Measurements from ENCODE around the gene KRT34. TPM values are rescaled to one million over a fixed set of nuclear protein-coding genes. Genes with fewer than 3 reads are reported as not detected.
"Not testable (repeated sequence)": the region's sequence is repeated elsewhere in the genome, so short reads cannot be mapped to it uniquely, and the experiment has no call there.

Gene KRT34
- polyA plus RNA-seq (2013, experiment 1 of 2) = 0.43 TPM
- polyA plus RNA-seq (2013, experiment 2 of 2) = 0.42 TPM

DNA sequence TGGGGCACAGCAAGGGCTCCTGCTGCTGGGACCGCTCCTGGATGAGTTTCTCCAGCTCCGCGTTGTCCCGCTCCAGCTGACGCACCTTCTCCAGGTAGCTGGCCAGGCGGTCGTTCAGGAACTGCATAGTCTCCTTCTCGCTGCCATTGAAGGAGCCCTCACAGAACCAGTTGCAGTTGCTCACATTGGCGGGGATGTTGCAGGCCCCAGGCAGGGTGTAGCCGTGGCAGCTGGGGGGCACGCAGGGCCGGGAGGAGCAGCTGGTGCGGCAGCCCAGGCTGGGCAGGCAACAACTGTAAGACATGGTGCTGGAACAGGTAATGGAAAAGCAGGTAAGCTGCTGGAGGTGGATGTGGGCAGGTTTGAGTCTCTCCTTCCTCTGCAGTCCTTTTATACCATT lies at the start of gene KRT34:
KRT34 (minus strand) TSS at position 364 of the 400 bp plus-strand sequence; CDS start at position 304, 60 bp downstream.
- 96% methylated on average over 13 of the region's 13 CpGs for WGBS

DNA sequence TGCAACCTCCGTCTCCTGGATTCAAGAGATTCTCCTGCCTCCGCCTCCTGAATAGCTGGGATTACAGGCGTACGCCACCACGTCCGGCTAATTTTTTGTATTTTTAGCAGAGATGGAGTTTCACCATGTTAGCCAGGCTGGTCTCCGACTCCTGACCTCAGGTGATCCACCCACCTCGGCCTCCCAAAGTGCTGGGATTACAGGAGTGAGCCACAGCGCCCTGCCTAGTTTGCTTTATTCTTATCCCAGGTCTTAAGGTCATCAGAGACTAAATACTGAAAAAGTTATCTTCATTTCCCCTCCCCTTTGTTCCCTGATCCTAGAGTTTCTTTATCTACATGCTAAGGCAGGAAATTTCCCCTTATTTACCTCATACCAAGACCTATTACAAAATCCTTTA lies 48.3 kb upstream of the KRT34 start:
- H2BK120ac ChIP-seq (ENCODE audit: low read depth, low read length); DNase-seq; H4K91ac ChIP-seq (ENCODE audit: low read length); H3K27ac ChIP-seq (ENCODE audit: low read length, poor library complexity, severe bottlenecking); H2AK5ac ChIP-seq (ENCODE audit: low read length, severe bottlenecking); H2AFZ ChIP-seq (ENCODE audit: low read depth, low read length); H2BK5ac ChIP-seq (ENCODE audit: low read depth, low read length, poor library complexity, severe bottlenecking); H2BK12ac ChIP-seq (ENCODE audit: low read length in 2 of 2); H3K9me3 ChIP-seq (ENCODE audit: control insufficient read depth, low read length); H3K4ac ChIP-seq (ENCODE audit: low read depth in 1 of 2, low read length in 2 of 2); H2BK15ac ChIP-seq (ENCODE audit: low read depth, poor library complexity, severe bottlenecking); H3K79me1 ChIP-seq (replicated peaks; ENCODE audit: low read length, poor library complexity, severe bottlenecking); H3K9ac ChIP-seq (ENCODE audit: low read length); H3K4me1 ChIP-seq (ENCODE audit: control insufficient read depth, insufficient read depth, low read depth, low read length); H3K4me3 ChIP-seq (ENCODE audit: insufficient read depth in 1 of 2, low read depth in 1 of 2, low read length in 2 of 2); H3K18ac ChIP-seq (ENCODE audit: low read depth in 1 of 2, low read length in 2 of 2); H3K36me3 ChIP-seq (ENCODE audit: control insufficient read depth in 1 of 2, insufficient read depth in 2 of 2, low read depth in 1 of 2, low read length in 2 of 2); H3K4me2 ChIP-seq (ENCODE audit: low read length, poor library complexity, severe bottlenecking); H4K8ac ChIP-seq (ENCODE audit: low read length); H3K14ac ChIP-seq (ENCODE audit: low read length in 2 of 2); H3K23ac ChIP-seq (ENCODE audit: low read length in 2 of 2): not testable (repeated sequence)
- H3K27me3 ChIP-seq (ENCODE audit: control insufficient read depth in 1 of 2, insufficient read depth in 1 of 2, low read length in 2 of 2) = peaks cover 0 to 13% of the 10 kb centered on the region in 2 experiments
- 96% methylated on average over 9 of the region's 9 CpGs for WGBS

More for the DNA sequence above, at the start of gene KRT34:
- not testable (repeated sequence) for H3K27ac ChIP-seq (ENCODE audit: low read length, poor library complexity, severe bottlenecking); H3K14ac ChIP-seq (ENCODE audit: low read length in 2 of 2); H3K79me1 ChIP-seq (replicated peaks; ENCODE audit: low read length, poor library complexity, severe bottlenecking); H3K4me1 ChIP-seq (ENCODE audit: control insufficient read depth, insufficient read depth, low read depth, low read length); H3K4me3 ChIP-seq (ENCODE audit: insufficient read depth in 1 of 2, low read depth in 1 of 2, low read length in 2 of 2); H3K36me3 ChIP-seq (ENCODE audit: control insufficient read depth in 1 of 2, insufficient read depth in 2 of 2, low read depth in 1 of 2, low read length in 2 of 2); H3K23ac ChIP-seq (ENCODE audit: low read length in 2 of 2); H2BK5ac ChIP-seq (ENCODE audit: low read depth, low read length, poor library complexity, severe bottlenecking); H4K8ac ChIP-seq (ENCODE audit: low read length); H3K9me3 ChIP-seq (ENCODE audit: control insufficient read depth, low read length); H2BK120ac ChIP-seq (ENCODE audit: low read depth, low read length); H3K4ac ChIP-seq (ENCODE audit: low read depth in 1 of 2, low read length in 2 of 2); H3K4me2 ChIP-seq (ENCODE audit: low read length, poor library complexity, severe bottlenecking); H3K27me3 ChIP-seq (ENCODE audit: control insufficient read depth in 1 of 2, insufficient read depth in 1 of 2, low read length in 2 of 2); H4K91ac ChIP-seq (ENCODE audit: low read length); DNase-seq; H3K9ac ChIP-seq (ENCODE audit: low read length); H3K18ac ChIP-seq (ENCODE audit: low read depth in 1 of 2, low read length in 2 of 2); H2AFZ ChIP-seq (ENCODE audit: low read depth, low read length); H2BK15ac ChIP-seq (ENCODE audit: low read depth, poor library complexity, severe bottlenecking)
- Histone ChIP-seq H2AK5ac (ENCODE audit: low read length, severe bottlenecking) (peak within 1 kb of the TSS; percentile 8), H2BK12ac (ENCODE audit: low read length in 2 of 2) (peak within 1 kb of the TSS in 1 of 2 experiments; percentile 43)

DNA sequence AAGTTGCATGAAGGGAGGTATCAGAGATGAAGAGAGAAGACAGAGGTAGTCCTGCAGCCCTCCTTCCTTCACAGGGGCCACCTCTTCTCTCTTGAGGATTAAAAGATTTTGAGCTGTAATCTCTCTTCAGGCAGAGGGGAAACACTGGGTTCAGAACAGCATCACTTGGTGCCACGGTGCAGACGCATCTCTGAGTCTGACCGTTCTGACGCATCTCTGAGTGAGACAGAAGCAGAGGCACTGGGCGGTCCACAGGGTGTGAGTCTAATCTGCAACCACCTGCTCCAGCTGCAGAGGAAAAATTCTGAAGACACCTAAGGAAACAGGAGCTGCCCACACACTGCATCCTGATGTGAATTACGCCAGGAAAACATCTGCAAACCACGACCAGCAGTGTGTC lies 47.6 kb upstream of the KRT34 start:
- no peak overlapping the region for H2AFZ ChIP-seq (ENCODE audit: low read depth, low read length)
- WGBS = 97% methylated on average over 7 of the region's 7 CpGs
- DNase-seq = no peak
- no peak overlapping the region for H3K4ac ChIP-seq (ENCODE audit: low read depth in 1 of 2, low read length in 2 of 2)
- H3K9me3 ChIP-seq (ENCODE audit: control insufficient read depth, low read length) = no peaks in the 10 kb centered on the region
- H3K4me2 ChIP-seq (ENCODE audit: low read length, poor library complexity, severe bottlenecking) = no peak overlapping the region
- H3K9ac ChIP-seq (ENCODE audit: low read length) = no peak overlapping the region
- no peak overlapping the region for H2BK15ac ChIP-seq (ENCODE audit: low read depth, poor library complexity, severe bottlenecking)
- H3K18ac ChIP-seq (ENCODE audit: low read depth in 1 of 2, low read length in 2 of 2) = no peak overlapping the region
- H3K14ac ChIP-seq (ENCODE audit: low read length in 2 of 2) = no peak overlapping the region
- H2BK12ac ChIP-seq (ENCODE audit: low read length in 2 of 2) = no peak overlapping the region
- H3K4me3 ChIP-seq (ENCODE audit: insufficient read depth in 1 of 2, low read depth in 1 of 2, low read length in 2 of 2) = no peak overlapping the region
- H2BK120ac ChIP-seq (ENCODE audit: low read depth, low read length) = no peak overlapping the region
- no peaks in the 10 kb centered on the region for H3K79me1 ChIP-seq (replicated peaks; ENCODE audit: low read length, poor library complexity, severe bottlenecking)
- H3K23ac ChIP-seq (ENCODE audit: low read length in 2 of 2) = no peak overlapping the region
- no peak overlapping the region for H4K91ac ChIP-seq (ENCODE audit: low read length)
- H2AK5ac ChIP-seq (ENCODE audit: low read length, severe bottlenecking) = no peak overlapping the region
- peaks cover 0 to 14% of the 10 kb centered on the region in 2 experiments for H3K27me3 ChIP-seq (ENCODE audit: control insufficient read depth in 1 of 2, insufficient read depth in 1 of 2, low read length in 2 of 2)
- H2BK5ac ChIP-seq (ENCODE audit: low read depth, low read length, poor library complexity, severe bottlenecking) = no peak overlapping the region
- H3K27ac ChIP-seq (ENCODE audit: low read length, poor library complexity, severe bottlenecking) = no peak overlapping the region
- no peaks in the 10 kb centered on the region for H3K36me3 ChIP-seq (ENCODE audit: control insufficient read depth in 1 of 2, insufficient read depth in 2 of 2, low read depth in 1 of 2, low read length in 2 of 2)
- no peak overlapping the region for H4K8ac ChIP-seq (ENCODE audit: low read length)
- H3K4me1 ChIP-seq (ENCODE audit: control insufficient read depth, insufficient read depth, low read depth, low read length) = no peaks in the 10 kb centered on the region

DNA sequence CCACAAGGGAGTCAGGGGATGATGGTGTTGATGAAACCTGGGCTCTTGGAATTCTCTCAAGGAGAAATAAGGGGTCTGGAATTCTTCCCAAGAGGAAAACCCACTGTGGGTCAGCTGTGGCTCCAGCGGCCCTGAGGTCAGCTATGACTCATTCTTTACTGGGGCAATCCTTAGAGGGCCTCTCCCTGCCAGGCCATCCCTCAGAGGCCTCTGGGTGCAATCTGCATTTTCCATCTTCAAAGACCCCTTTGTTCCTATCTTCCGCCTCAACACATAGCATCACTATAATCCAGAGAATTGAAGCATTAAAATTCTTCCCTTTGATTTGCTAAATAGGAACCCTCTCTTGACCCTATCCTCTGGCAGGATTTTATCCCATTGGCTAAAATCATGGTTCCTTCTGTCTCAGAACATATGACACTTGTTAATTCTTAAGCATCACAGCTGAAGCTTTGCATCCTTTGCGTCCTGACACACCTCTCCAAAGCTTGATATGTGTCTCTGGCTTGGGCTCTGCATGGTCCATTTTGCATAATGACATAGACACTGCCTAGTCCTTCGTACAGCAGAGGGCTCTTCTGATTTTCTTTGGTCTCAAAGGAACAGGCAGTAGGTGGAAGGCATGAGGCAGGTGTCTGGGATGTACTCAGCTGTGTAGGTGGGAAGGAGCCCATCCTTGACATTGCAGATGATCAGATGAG lies 46.6 kb upstream of the KRT34 start:
- Histone ChIP-seq H3K9me3 (ENCODE audit: control insufficient read depth, low read length) (no peaks in the 10 kb centered on the region), H4K91ac (ENCODE audit: low read length) (no peak overlapping the region), H2BK15ac (ENCODE audit: low read depth, poor library complexity, severe bottlenecking) (no peak overlapping the region), H3K27me3 (ENCODE audit: control insufficient read depth in 1 of 2, insufficient read depth in 1 of 2, low read length in 2 of 2) (peaks cover 0 to 14% of the 10 kb centered on the region in 2 experiments), H4K8ac (ENCODE audit: low read length) (no peak overlapping the region), H2AK5ac (ENCODE audit: low read length, severe bottlenecking) (no peak overlapping the region), H3K18ac (ENCODE audit: low read depth in 1 of 2, low read length in 2 of 2) (no peak overlapping the region), H2AFZ (ENCODE audit: low read depth, low read length) (no peak overlapping the region), H3K9ac (ENCODE audit: low read length) (no peak overlapping the region), H3K79me1 (replicated peaks; ENCODE audit: low read length, poor library complexity, severe bottlenecking) (no peaks in the 10 kb centered on the region), H3K4me3 (ENCODE audit: insufficient read depth in 1 of 2, low read depth in 1 of 2, low read length in 2 of 2) (no peak overlapping the region), H3K23ac (ENCODE audit: low read length in 2 of 2) (no peak overlapping the region), H3K4ac (ENCODE audit: low read depth in 1 of 2, low read length in 2 of 2) (no peak overlapping the region), H2BK12ac (ENCODE audit: low read length in 2 of 2) (no peak overlapping the region), H2BK120ac (ENCODE audit: low read depth, low read length) (no peak overlapping the region), H3K14ac (ENCODE audit: low read length in 2 of 2) (no peak overlapping the region), H3K36me3 (ENCODE audit: control insufficient read depth in 1 of 2, insufficient read depth in 2 of 2, low read depth in 1 of 2, low read length in 2 of 2) (no peaks in the 10 kb centered on the region), H2BK5ac (ENCODE audit: low read depth, low read length, poor library complexity, severe bottlenecking) (no peak overlapping the region), H3K4me2 (ENCODE audit: low read length, poor library complexity, severe bottlenecking) (no peak overlapping the region), H3K27ac (ENCODE audit: low read length, poor library complexity, severe bottlenecking) (no peak overlapping the region), H3K4me1 (ENCODE audit: control insufficient read depth, insufficient read depth, low read depth, low read length) (no peaks in the 10 kb centered on the region)
- 58% methylated on average over 4 of the region's 4 CpGs for WGBS
- peak; percentile 53 for DNase-seq

Data from mesenchymal stem cell (in vitro differentiated cells and primary cell).